Esophagus squamous epithelium (tissue), 5 donors: ENCODE measurements around the gene AANAT. TPM values are rescaled to one million over a fixed set of nuclear protein-coding genes. Genes with fewer than 3 reads are reported as not detected.

Experiments
- DNase-seq: peaks from one replicate; lab custom pipeline; 2025; lab: John Stamatoyannopoulos, UW
- H3K27ac ChIP-seq, 4 donors: fragments of 200-600 bp; sonication (generic); one replicate each; pipeline ENCODE4 v1.5.1; 2016 to 2019; ENCODE audit warnings: mild to moderate bottlenecking in 1 of 4
- H3K27me3 ChIP-seq, 4 donors: fragments of 200-600 bp; sonication (generic); 1 replicate in 3 of 4; 2 replicates in 1 of 4; pipeline versions ENCODE4 v1.5.1 to v1.6.0; 2017 to 2021; ENCODE audit warnings: antibody characterized with exemption in 1 of 4
- H3K36me3 ChIP-seq, 3 donors: fragments of 200-600 bp; sonication (generic); one replicate each; pipeline ENCODE4 v1.5.1; 2016 to 2019
- H3K4me1 ChIP-seq, 3 donors: fragments of 200-600 bp; sonication (generic); one replicate each; pipeline ENCODE4 v1.5.1; 2017 to 2019
- H3K4me3 ChIP-seq, 4 donors: fragments of 200-600 bp; sonication (generic); 1 replicate in 3 of 4; 2 replicates in 1 of 4; pipeline ENCODE4 v1.5.1; 2016 to 2019; ENCODE audit warnings: mild to moderate bottlenecking in 2 of 4, moderate library complexity in 1 of 4
- H3K9me3 ChIP-seq, 3 donors: fragments of 200-600 bp; sonication (generic); one replicate each; pipeline ENCODE4 v1.5.1; 2016 to 2019
- CTCF ChIP-seq, 6 experiments: fragments of 450-650 bp in 4 of 6; fragments of 200-600 bp in 2 of 6; sonication (generic) in 2 of 6; IDR thresholded peaks; one replicate each; pipeline ENCODE4 v1.5.1; 2016 to 2019; ENCODE audit warnings: antibody characterized with exemption in 6 of 6, mild to moderate bottlenecking in 4 of 6, moderate library complexity in 4 of 6
- POLR2A ChIP-seq, 4 donors: fragments of 450-650 bp; IDR thresholded peaks; one replicate each; pipeline ENCODE4 v1.6.1; 2017; ENCODE audit warnings: antibody characterized with exemption in 4 of 4, mild to moderate bottlenecking in 4 of 4, moderate library complexity in 3 of 4
- WGBS, 2 donors: methylation state at CpG; one replicate each; pipeline ENCODE4 v1.1.5; 2018; 5-methylcytosine and 5-hydroxymethylcytosine counted together
- intact Hi-C: fragments of 100-400 bp; cut with DNase I; formaldehyde crosslinking; loops from one replicate; pipeline ENCODE4 v1.15.0; 2022
- total RNA-seq, 4 donors: library from RNA; depleted of rRNA; stranded (reverse); fragments of >200 nt; gene quantifications; one replicate each; pipeline ENCODE4 v1.1.0, GENCODE V29; 2016
- donor health status: DM: yes; HTN: yes; CAD: no.

AANAT gene
- total RNA-seq, result not detected

DNA sequence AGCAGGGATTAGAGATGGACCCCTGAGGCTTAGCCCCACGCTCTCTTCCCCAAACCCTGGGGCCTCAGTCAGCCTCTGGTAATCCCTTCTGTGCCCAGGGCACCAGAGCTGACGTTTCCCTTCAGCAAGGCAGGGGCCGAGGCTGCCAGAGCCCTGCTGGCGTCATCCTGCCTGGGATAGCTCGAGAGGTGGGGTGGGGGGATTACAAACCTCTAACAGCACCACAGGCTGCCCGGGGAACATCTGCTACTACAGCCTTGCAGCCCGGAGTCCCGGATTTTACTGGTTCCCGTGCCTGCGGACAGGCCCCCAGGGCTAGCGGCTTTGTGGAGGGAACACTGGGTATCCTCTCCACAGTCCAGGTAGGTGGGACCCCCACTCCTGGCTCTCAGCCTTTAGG, at the start of gene AANAT:
Gene AANAT (plus strand): TSS at position 238 of the 400 bp plus-strand sequence. CDS start 1,144 bp downstream, outside the sequence.
- 20 to 80% methylated on average over 1 to 2 of the region's 11 CpGs for WGBS, 2 donors
- no peak for DNase-seq
- intact Hi-C loops, result loop anchor here (2.0 kb wide), 1 partner anchor 39 kb away; no protein-coding TSS in a partner anchor

DNA sequence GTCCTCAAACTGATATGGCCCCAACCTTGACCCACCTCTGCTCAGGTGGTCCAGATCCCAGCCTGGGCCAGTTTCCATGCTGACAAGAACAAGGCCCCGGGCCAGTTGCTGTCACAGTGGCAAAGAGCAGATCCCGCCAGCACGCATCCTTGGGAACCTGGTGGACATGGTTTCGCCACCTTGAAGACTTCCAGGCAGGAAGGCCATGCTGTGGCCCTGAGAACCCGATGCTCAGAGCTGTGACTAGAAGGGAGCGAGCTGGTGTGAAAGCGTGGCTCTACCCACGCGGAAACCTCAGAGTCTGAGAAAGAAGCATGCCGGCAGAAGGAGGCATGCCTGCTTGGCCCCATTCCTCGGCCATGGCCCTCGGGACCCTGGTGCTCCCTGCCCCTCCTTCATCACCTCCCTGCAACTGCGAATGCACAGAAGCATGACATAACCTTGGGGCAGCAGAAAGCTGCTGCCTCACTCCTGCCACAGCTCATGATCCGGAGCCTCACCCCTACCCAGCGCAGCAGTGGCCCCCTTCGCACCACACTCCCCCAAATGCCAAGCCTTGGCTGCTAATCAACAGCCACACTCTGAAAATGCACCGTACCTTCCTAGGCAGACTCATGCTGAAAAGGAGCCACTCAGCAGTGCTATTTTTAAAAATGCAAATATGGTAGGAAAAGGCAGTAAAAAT, 47.7 kb upstream of the AANAT start:
- intact Hi-C loops, result no loop called here
- H3K9me3 ChIP-seq, result no peaks in the 10 kb centered on the region
- no peak overlapping the region for H3K4me3 ChIP-seq
- no peak for TF ChIP-seq POLR2A (IDR thresholded peaks at IDR 0.05)
- H3K27me3 ChIP-seq, result no peaks in the 10 kb centered on the region
- no peak for DNase-seq
- peaks cover 0 to 20% (median 0%) of the 10 kb centered on the region in 3 donors for H3K36me3 ChIP-seq
- H3K4me1 ChIP-seq, result peaks cover 0 to 25% (median 0%) of the 10 kb centered on the region in 3 donors
- 74 to 83% methylated on average over 10 of the region's 17 CpGs for WGBS, 2 donors
- H3K27ac ChIP-seq, result no peak overlapping the region

More for the DNA sequence above, at the start of gene AANAT:
- no peaks in the 10 kb centered on the region for H3K27me3 ChIP-seq
- no peaks in the 10 kb centered on the region for H3K9me3 ChIP-seq
- H3K27ac ChIP-seq, result no peak within 1 kb of the TSS
- peaks cover 0 to 4% (median 4%) of the 10 kb centered on the region in 3 donors for H3K4me1 ChIP-seq
- peaks cover 0 to 22% (median 6%) of the 10 kb centered on the region in 3 donors for H3K36me3 ChIP-seq
- no peak within 1 kb of the TSS for H3K4me3 ChIP-seq
- TF ChIP-seq CTCF (IDR thresholded peaks at IDR 0.05), result no peak
- TF ChIP-seq POLR2A (IDR thresholded peaks at IDR 0.05), result no peak

DNA sequence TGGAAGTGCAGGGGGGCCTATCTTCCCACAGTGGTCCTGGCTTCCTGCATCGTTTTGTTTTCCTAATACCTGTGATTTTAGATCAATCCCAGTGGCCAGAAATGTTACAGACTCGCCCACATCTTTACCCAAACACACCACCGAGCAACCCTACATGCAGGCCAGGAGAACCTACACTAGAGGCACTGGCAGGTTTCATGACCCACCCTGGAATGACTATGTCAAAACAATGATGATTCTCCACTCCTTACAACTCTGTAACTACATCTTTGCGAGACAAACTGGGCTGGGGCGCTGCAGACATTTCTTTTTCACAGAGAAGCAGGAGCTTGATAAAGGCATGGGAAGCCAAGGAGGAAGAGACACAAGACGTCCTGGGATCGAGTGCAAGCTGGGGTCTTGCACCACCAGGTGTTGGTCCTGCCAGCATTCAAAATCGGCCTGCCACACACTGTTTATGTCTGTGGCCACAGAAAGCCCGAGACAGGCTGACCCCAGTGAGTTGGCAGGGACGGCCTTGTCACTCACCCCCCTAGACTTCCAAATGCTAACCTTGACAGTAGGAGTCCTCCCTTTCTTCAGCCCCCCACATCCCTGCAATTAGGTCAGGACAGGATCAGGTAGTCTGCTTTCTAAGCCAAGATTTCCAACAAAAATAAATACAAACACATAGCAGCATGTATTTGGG, 46.9 kb upstream of the AANAT start:
- H3K4me1 ChIP-seq, result peaks cover 0 to 21% (median 0%) of the 10 kb centered on the region in 3 donors
- peaks cover 0 to 20% (median 0%) of the 10 kb centered on the region in 3 donors for H3K36me3 ChIP-seq
- no peak overlapping the region for H3K4me3 ChIP-seq
- no peaks in the 10 kb centered on the region for H3K27me3 ChIP-seq
- TF ChIP-seq CTCF (IDR thresholded peaks at IDR 0.05) (no peak), POLR2A (IDR thresholded peaks at IDR 0.05) (no peak)
- intact Hi-C loops, result no loop called here
- no peak for DNase-seq
- no peak overlapping the region for H3K27ac ChIP-seq
- 63 to 81% methylated on average over 7 to 10 of the region's 10 CpGs for WGBS, 2 donors
- H3K9me3 ChIP-seq, result no peaks in the 10 kb centered on the region

GRCh38 chr17:76421044-76421407, 46.4 kb upstream of the AANAT start:
- no peak overlapping the region for H3K27ac ChIP-seq

DNA sequence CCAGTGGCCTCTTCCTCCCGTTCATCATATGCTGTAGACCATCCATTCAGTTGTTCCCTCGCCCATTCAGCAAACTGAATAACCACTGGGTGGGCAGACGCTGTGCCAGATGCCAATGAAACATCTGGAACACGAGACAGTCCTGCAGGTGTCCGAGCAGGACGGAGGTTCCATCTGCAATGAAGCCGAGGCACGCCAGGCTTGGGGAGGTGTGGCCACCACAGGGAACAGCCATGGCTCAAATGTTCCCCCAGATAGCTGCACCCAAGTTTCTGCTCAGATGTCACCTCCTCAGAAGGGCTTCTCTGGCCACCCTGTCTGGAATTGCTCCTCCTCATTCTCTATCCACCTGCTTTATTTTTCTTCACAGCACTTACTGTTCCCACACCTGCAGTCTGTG, 45.0 kb upstream of the AANAT start:
- H3K27me3 ChIP-seq, result no peaks in the 10 kb centered on the region
- intact Hi-C loops, result no loop called here
- no peak for TF ChIP-seq POLR2A (IDR thresholded peaks at IDR 0.05)
- no peak for TF ChIP-seq CTCF (IDR thresholded peaks at IDR 0.05)
- 89 to 91% methylated on average over 1 to 4 of the region's 8 CpGs for WGBS, 2 donors
- peaks cover 0 to 19% (median 0%) of the 10 kb centered on the region in 3 donors for H3K36me3 ChIP-seq
- no peak overlapping the region for H3K4me3 ChIP-seq
- peaks cover 0 to 28% (median under 1%) of the 10 kb centered on the region in 3 donors for H3K4me1 ChIP-seq
- no peaks in the 10 kb centered on the region for H3K9me3 ChIP-seq
- no peak overlapping the region for H3K27ac ChIP-seq
- no peak for DNase-seq

More at GRCh38 chr17:76421044-76421407, 46.4 kb upstream of the AANAT start:
- TF ChIP-seq POLR2A (IDR thresholded peaks at IDR 0.05), result no peak
- TF ChIP-seq CTCF (IDR thresholded peaks at IDR 0.05), result no peak
- DNase-seq, result no peak
- H3K9me3 ChIP-seq, result no peaks in the 10 kb centered on the region
- intact Hi-C loops, result no loop called here
- peaks cover 0 to 20% (median 0%) of the 10 kb centered on the region in 3 donors for H3K36me3 ChIP-seq
- H3K27me3 ChIP-seq, result no peaks in the 10 kb centered on the region
- peaks cover 0 to 21% (median 0%) of the 10 kb centered on the region in 3 donors for H3K4me1 ChIP-seq
- 59 to 67% methylated on average over 6 to 7 of the region's 7 CpGs for whole genome bisulfite sequencing, 2 donors
- no peak overlapping the region for H3K4me3 ChIP-seq
